ENCODE results near the gene RNF115. TPM values are rescaled to one million over a fixed set of nuclear protein-coding genes. Genes with fewer than 3 reads are reported as not detected.

Gene RNF115
- total and polyA plus RNA-seq, 2 donors (not counting 1 experiment from before 2014, with no cell fraction given): 4.6 to 19.8 TPM

DNA sequence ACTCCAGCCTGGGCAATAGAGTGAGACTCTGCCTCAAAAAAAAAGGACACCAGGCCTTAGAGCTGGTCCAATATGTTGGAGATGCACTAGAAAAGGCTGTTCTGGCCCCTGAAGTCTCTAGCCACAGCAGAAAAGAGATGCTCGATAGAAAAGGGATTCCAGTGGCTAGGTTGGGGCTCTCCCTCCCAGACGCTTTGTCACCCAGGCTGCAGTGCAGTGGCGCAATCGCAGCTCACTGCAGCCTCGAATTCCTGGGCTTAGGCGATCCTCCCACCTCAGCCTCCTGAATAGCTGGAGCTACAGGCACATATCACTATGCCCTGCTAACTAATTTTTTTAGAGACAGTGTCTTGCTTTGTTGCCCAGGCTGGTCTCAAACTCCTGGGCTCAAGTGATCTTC is 135.0 kb downstream of the RNF115 start:
- ChIA-PET CTCF (no interaction called here), POLR2A (no interaction called here)
- H3K79me2 ChIP-seq (ENCODE audit: control insufficient read depth, insufficient read depth, low read length): no peaks in the 10 kb centered on the region
- Mint-ChIP-seq H3K4me1 (peaks cover 11% of the 10 kb centered on the region), H3K27me3 (peaks cover 3% of the 10 kb centered on the region), H3K4me3 (no peak overlapping the region), H3K9me3 (ENCODE audit: insufficient read depth) (no peaks in the 10 kb centered on the region), H3K27ac (no peak overlapping the region)
- no peak overlapping the region for H2AFZ ChIP-seq (ENCODE audit: insufficient read depth, low read depth, low read length, poor library complexity, severe bottlenecking)
- H4K20me1 ChIP-seq (ENCODE audit: control insufficient read depth, insufficient read depth, low read length, poor library complexity, severe bottlenecking): no peaks in the 10 kb centered on the region
- no peak overlapping the region for H3K9ac ChIP-seq (ENCODE audit: low read length)
- intact Hi-C loops (cut with micrococcal nuclease): no loop called here
- H3K27ac ChIP-seq (ENCODE audit: low read length in 2 of 2): no peak overlapping the region
- DNase-seq (no peak), ATAC-seq (ENCODE audit: low read depth) (no peak)
- H3K4me1 ChIP-seq (ENCODE audit: control insufficient read depth in 2 of 2, insufficient read depth in 2 of 2, low read length in 2 of 2): peaks cover 7 to 13% of the 10 kb centered on the region in 2 donors
- 98% methylated on average over 6 of the region's 6 CpGs for WGBS (ENCODE audit: insufficient coverage)
- H3K4me3 ChIP-seq (ENCODE audit: control extremely low read depth in 1 of 5, extremely low read depth in 1 of 5, insufficient read depth in 1 of 5, low read depth in 2 of 5, low read length in 4 of 5): no peak overlapping the region
- TF ChIP-seq, protein P1, sequence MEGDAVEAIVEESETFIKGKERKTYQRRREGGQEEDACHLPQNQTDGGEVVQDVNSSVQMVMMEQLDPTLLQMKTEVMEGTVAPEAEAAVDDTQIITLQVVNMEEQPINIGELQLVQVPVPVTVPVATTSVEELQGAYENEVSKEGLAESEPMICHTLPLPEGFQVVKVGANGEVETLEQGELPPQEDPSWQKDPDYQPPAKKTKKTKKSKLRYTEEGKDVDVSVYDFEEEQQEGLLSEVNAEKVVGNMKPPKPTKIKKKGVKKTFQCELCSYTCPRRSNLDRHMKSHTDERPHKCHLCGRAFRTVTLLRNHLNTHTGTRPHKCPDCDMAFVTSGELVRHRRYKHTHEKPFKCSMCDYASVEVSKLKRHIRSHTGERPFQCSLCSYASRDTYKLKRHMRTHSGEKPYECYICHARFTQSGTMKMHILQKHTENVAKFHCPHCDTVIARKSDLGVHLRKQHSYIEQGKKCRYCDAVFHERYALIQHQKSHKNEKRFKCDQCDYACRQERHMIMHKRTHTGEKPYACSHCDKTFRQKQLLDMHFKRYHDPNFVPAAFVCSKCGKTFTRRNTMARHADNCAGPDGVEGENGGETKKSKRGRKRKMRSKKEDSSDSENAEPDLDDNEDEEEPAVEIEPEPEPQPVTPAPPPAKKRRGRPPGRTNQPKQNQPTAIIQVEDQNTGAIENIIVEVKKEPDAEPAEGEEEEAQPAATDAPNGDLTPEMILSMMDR (IDR thresholded peaks at IDR 0.05): no peak
- no peak for TF ChIP-seq EZH2 (IDR thresholded peaks at IDR 0.05; ENCODE audit: borderline replicate concordance, insufficient read depth, low read depth, low read length, poor library complexity, severe bottlenecking)
- no peaks in the 10 kb centered on the region for H3K27me3 ChIP-seq (replicated peaks in 1 of 4; ENCODE audit: control extremely low read depth in 1 of 4, control insufficient read depth in 3 of 4, insufficient read depth in 4 of 4, low read length in 3 of 4)
- no peaks in the 10 kb centered on the region for H3K9me3 ChIP-seq (ENCODE audit: control extremely low read depth in 1 of 3, control insufficient read depth in 2 of 3, insufficient read depth in 1 of 3, low read length in 2 of 3)
- no peak overlapping the region for H3K4me2 ChIP-seq (replicated peaks; ENCODE audit: low read depth, low read length, poor library complexity, severe bottlenecking)
- no peaks in the 10 kb centered on the region for H3K36me3 ChIP-seq (replicated peaks in 1 of 2; ENCODE audit: control extremely low read depth in 1 of 2, control insufficient read depth in 1 of 2, extremely low read depth in 1 of 2, insufficient read depth in 2 of 2, low read length in 1 of 2)

Small RNAs within 50 kb of the gene (small RNA-seq; reads per million reads assigned to genes)
- not detected for gene MIR6736 (ENCODE audit: insufficient read length, low read depth, low replicate concordance)

Other genes with a start within 250 kb of the RNF115 start
- 46.8 and 47.8 TPM in 2 replicates for gene GPR89A, start 216.1 kb downstream of the RNF115 start, total RNA-seq
- 11.4 and 13.7 TPM in 2 replicates for gene GPR89A, start 216.1 kb downstream of the RNF115 start, polyA plus RNA-seq
- 0.34 TPM in 1 of 2 replicates, not detected in the other for gene PDZK1, start 116.7 kb downstream of the RNF115 start, total RNA-seq
- 0.22 TPM in 1 of 2 replicates, not detected in the other for gene PDZK1, start 116.7 kb downstream of the RNF115 start, polyA plus RNA-seq
- 0.15 TPM in 1 of 2 replicates, not detected in the other for gene CD160, start 104.6 kb downstream of the RNF115 start, total RNA-seq
- gene CD160, start 104.6 kb downstream of the RNF115 start, polyA plus RNA-seq: 0.10 TPM in 1 of 2 replicates, not detected in the other
- gene POLR3C, start 105 bp upstream of the RNF115 start, total RNA-seq: 48.0 and 49.3 TPM in 2 replicates
- gene POLR3C, start 105 bp upstream of the RNF115 start, polyA plus RNA-seq: 27.8 and 36.5 TPM in 2 replicates
- 7.1 and 7.7 TPM in 2 replicates for gene NUDT17, start 21.5 kb upstream of the RNF115 start, total RNA-seq
- gene NUDT17, start 21.5 kb upstream of the RNF115 start, polyA plus RNA-seq: 7.2 and 7.7 TPM in 2 replicates
- gene PIAS3, start 35.0 kb upstream of the RNF115 start, total RNA-seq: 45.0 and 51.0 TPM in 2 replicates
- 15.9 and 23.2 TPM in 2 replicates for gene PIAS3, start 35.0 kb upstream of the RNF115 start, polyA plus RNA-seq
- not detected in 2 replicates for gene ANKRD35, start 61.8 kb upstream of the RNF115 start, total RNA-seq
- gene ANKRD35, start 61.8 kb upstream of the RNF115 start, polyA plus RNA-seq: 0.04 TPM in 1 of 2 replicates, not detected in the other
- gene ITGA10, start 86.0 kb upstream of the RNF115 start, total RNA-seq: 6.2 and 8.9 TPM in 2 replicates
- 1.6 and 2.1 TPM in 2 replicates for gene ITGA10, start 86.0 kb upstream of the RNF115 start, polyA plus RNA-seq
- 39.1 and 48.1 TPM in 2 replicates for gene PEX11B, start 94.6 kb upstream of the RNF115 start, total RNA-seq
- gene PEX11B, start 94.6 kb upstream of the RNF115 start, polyA plus RNA-seq: 16.5 and 20.8 TPM in 2 replicates
- 134 and 137 TPM in 2 replicates for gene RBM8A, start 103.4 kb upstream of the RNF115 start, total RNA-seq
- 169 and 270 TPM in 2 replicates for gene RBM8A, start 103.4 kb upstream of the RNF115 start, polyA plus RNA-seq
- 31.7 and 32.2 TPM in 2 replicates for gene LIX1L, start 133.9 kb upstream of the RNF115 start, total RNA-seq
- gene LIX1L, start 133.9 kb upstream of the RNF115 start, polyA plus RNA-seq: 13.6 and 14.4 TPM in 2 replicates
- gene ANKRD34A, start 140.5 kb upstream of the RNF115 start, total RNA-seq: 1.8 and 2.8 TPM in 2 replicates
- gene ANKRD34A, start 140.5 kb upstream of the RNF115 start, polyA plus RNA-seq: 0.56 and 0.86 TPM in 2 replicates
- 26.3 and 33.3 TPM in 2 replicates for gene POLR3GL, start 140.6 kb upstream of the RNF115 start, total RNA-seq
- 17.6 and 18.4 TPM in 2 replicates for gene POLR3GL, start 140.6 kb upstream of the RNF115 start, polyA plus RNA-seq
- 522 and 542 TPM in 2 replicates for gene TXNIP, start 172.5 kb upstream of the RNF115 start, total RNA-seq
- 591 and 1,651 TPM in 2 replicates for gene TXNIP, start 172.5 kb upstream of the RNF115 start, polyA plus RNA-seq
- not detected in 2 replicates for gene HJV, start 197.6 kb upstream of the RNF115 start, total RNA-seq
- gene HJV, start 197.6 kb upstream of the RNF115 start, polyA plus RNA-seq: not detected in 2 replicates